Measurements from ENCODE around the gene KBTBD8.

GRCh38 chr3:67016522-67017080 lies 18.5 kb downstream of the KBTBD8 start:
- TF ChIP-seq CTCF (IDR thresholded peaks at IDR 0.05): no peak
- no peak for TF ChIP-seq POLR2A (IDR thresholded peaks at IDR 0.05)
